Keratinocyte (primary cell): ENCODE results near the gene PSMD8. TPM values are rescaled to one million over a fixed set of nuclear protein-coding genes. Genes with fewer than 3 reads are reported as not detected.
"Not testable (repeated sequence)": the region's sequence is repeated elsewhere in the genome, so short reads cannot be mapped to it uniquely, and the experiment has no call there.

ENCODE experiments used
- DNase-seq: peaks from one replicate; pipeline ENCODE4 v3.0.0-alpha.2; 2011; ENCODE audit warnings: low read depth, missing footprints, low spot score
- FAIRE-seq: peaks from 2 replicates; lab custom pipeline; 2011; peaks lifted over from hg19 to GRCh38; lab: Jason Lieb, UNC
- H2AFZ ChIP-seq: 2 replicates; pipeline ENCODE4 v1.6.0; 2012; ENCODE audit warnings: low read length, control low read depth, inconsistent platforms; ENCODE audit not compliant: control insufficient read depth
- H3K27ac ChIP-seq: 2 replicates; pipeline ENCODE4 v1.5.1; 2011; ENCODE audit warnings: low read length; ENCODE audit not compliant: control insufficient read depth, insufficient read depth
- H3K27me3 ChIP-seq: 3 replicates; pipeline ENCODE4 v1.6.0; 2011; ENCODE audit warnings: low read length; ENCODE audit not compliant: control insufficient read depth, insufficient read depth; ENCODE audit errors: extremely low read depth
- H3K36me3 ChIP-seq, 2 experiments: 2 replicates in 1 of 2; 3 replicates in 1 of 2; pipeline ENCODE4 v1.5.1; 2011; ENCODE audit warnings: low read length in 2 of 2, mild to moderate bottlenecking in 1 of 2; ENCODE audit not compliant: control insufficient read depth in 2 of 2, insufficient read depth in 2 of 2; ENCODE audit errors: extremely low read depth in 1 of 2
- H3K4me1 ChIP-seq: 3 replicates; pipeline ENCODE4 v1.5.1; 2011; ENCODE audit warnings: low read length; ENCODE audit not compliant: control insufficient read depth, insufficient read depth; ENCODE audit errors: extremely low read depth
- H3K4me2 ChIP-seq: 3 replicates; pipeline ENCODE4 v1.6.0; 2011; ENCODE audit warnings: low read depth, low read length; ENCODE audit not compliant: control insufficient read depth, insufficient read depth; ENCODE audit errors: extremely low read depth
- H3K4me3 ChIP-seq, 3 experiments: fragments of 200-600 bp in 1 of 3; sonication (generic) in 1 of 3; 2 replicates in 2 of 3; 3 replicates in 1 of 3; pipeline ENCODE4 v1.5.1; 2011 to 2016; ENCODE audit warnings: low read length in 3 of 3, mild to moderate bottlenecking in 3 of 3, control low read depth in 2 of 3, inconsistent platforms in 1 of 3, low read depth in 1 of 3, mixed read lengths in 1 of 3, mixed run types in 1 of 3, moderate library complexity in 1 of 3; ENCODE audit not compliant: control insufficient read depth in 2 of 3, insufficient read depth in 2 of 3; ENCODE audit errors: extremely low read depth in 1 of 3
- H3K79me2 ChIP-seq: 2 replicates; pipeline ENCODE4 v1.6.0; 2012; ENCODE audit warnings: low read length; ENCODE audit not compliant: control insufficient read depth, insufficient read depth
- H3K9ac ChIP-seq: 3 replicates; pipeline ENCODE4 v1.6.0; 2011; ENCODE audit warnings: low read length; ENCODE audit not compliant: control insufficient read depth, insufficient read depth; ENCODE audit errors: extremely low read depth
- H3K9me1 ChIP-seq: 3 replicates; pipeline ENCODE4 v1.6.0; 2011; ENCODE audit warnings: low read length; ENCODE audit not compliant: control insufficient read depth, insufficient read depth; ENCODE audit errors: extremely low read depth
- H3K9me3 ChIP-seq: 2 replicates; pipeline ENCODE4 v1.5.1; 2012; ENCODE audit warnings: low read depth, low read length; ENCODE audit not compliant: control insufficient read depth
- H4K20me1 ChIP-seq: 3 replicates; pipeline ENCODE4 v1.6.0; 2011; ENCODE audit warnings: low read length; ENCODE audit not compliant: control insufficient read depth, insufficient read depth; ENCODE audit errors: extremely low read depth
- CTCF ChIP-seq, 3 experiments: IDR thresholded peaks in 1 of 3; conservative IDR thresholded peaks in 1 of 3; optimal IDR thresholded peaks in 1 of 3; 2 replicates in 2 of 3; 3 replicates in 1 of 3; pipeline versions ENCODE3 to v1.5.1; 2011; ENCODE audit warnings: low read length in 3 of 3, mild to moderate bottlenecking in 3 of 3, moderate library complexity in 2 of 3, control low read depth in 1 of 3, inconsistent platforms in 1 of 3; ENCODE audit not compliant: insufficient read depth in 2 of 3; ENCODE audit errors: extremely low read depth in 1 of 3
- EZH2 ChIP-seq: IDR thresholded peaks from one replicate; pipeline ENCODE4 v1.6.1; 2012; ENCODE audit warnings: inconsistent platforms, mild to moderate bottlenecking, low read length, moderate library complexity
- dilution Hi-C: fragments of 300-500 bp; cut with MboI; formaldehyde crosslinking; loops from one replicate; pipeline ENCODE4 v1.7.0; 2020; ENCODE audit warnings: low sequenced_read_pairs; ENCODE audit not compliant: extremely low pct_ligation_motif_present
- polyA plus RNA-seq, 5 experiments: library from polyadenylated mRNA; depleted of rRNA in 3 of 5; stranded (reverse) in 3 of 5; stranded (forward) in 1 of 5; unstranded in 1 of 5; fragments of >200 nt; gene quantifications; 1 replicate in 1 of 5; 2 replicates in 3 of 5; 3 replicates in 1 of 5; pipeline versions ENCODE4 v1.2.1 to v1.2.3, GENCODE V29; 2011 to 2012; ENCODE audit warnings: missing spikeins in 2 of 5, low read depth in 1 of 5, low replicate concordance in 1 of 5

PSMD8 gene
- polyA plus RNA-seq, 1 donor (not counting 4 experiments of a cell fraction or from before 2014, with no cell fraction given) = 346 TPM

- dilution Hi-C loops = no loop called here
- Histone ChIP-seq H3K36me3 (peaks cover 0 to under 1% of the 10 kb centered on the region in 2 experiments), H4K20me1 (no peaks in the 10 kb centered on the region), H3K4me1 (peaks cover 12% of the 10 kb centered on the region), H3K9me3 (no peaks in the 10 kb centered on the region), H2AFZ (peak overlapping the region; percentile 98), H3K27ac (peak overlapping the region; percentile 93), H3K9me1 (no peaks in the 10 kb centered on the region), H3K4me3 (peak overlapping the region; percentile 62 to 97 (median 96)), H3K27me3 (no peaks in the 10 kb centered on the region), H3K9ac (peak overlapping the region; percentile 93), H3K79me2 (no peaks in the 10 kb centered on the region), H3K4me2 (peak overlapping the region; percentile 96)
- TF ChIP-seq EZH2 = no peak
- TF ChIP-seq CTCF (optimal IDR thresholded peaks at IDR 0.05 in 1 of 3, IDR thresholded peaks at IDR 0.05 in 1 of 3, conservative IDR thresholded peaks at IDR 0.05 in 1 of 3; ENCODE audit: extremely low read depth in 1 of 3, insufficient read depth in 2 of 3, low read length in 3 of 3) = no peak
- FAIRE-seq (peak; percentile 85), DNase-seq (peak; percentile 89)
Measured at GRCh38 chr19:38336638-38337359, 37.6 kb upstream of the PSMD8 start.

GRCh38 chr19:38337360-38337653 is 37.1 kb upstream of the PSMD8 start:
- no peaks in the 10 kb centered on the region for H3K79me2 ChIP-seq
- H3K36me3 ChIP-seq = no peaks in the 10 kb centered on the region
- FAIRE-seq (no peak), DNase-seq (no peak)
- peaks cover 12% of the 10 kb centered on the region for H3K4me1 ChIP-seq
- no peaks in the 10 kb centered on the region for H3K27me3 ChIP-seq
- H2AFZ ChIP-seq = peak overlapping the region; percentile 85
- TF ChIP-seq CTCF (optimal IDR thresholded peaks at IDR 0.05 in 1 of 3, IDR thresholded peaks at IDR 0.05 in 1 of 3, conservative IDR thresholded peaks at IDR 0.05 in 1 of 3; ENCODE audit: extremely low read depth in 1 of 3, insufficient read depth in 2 of 3, low read length in 3 of 3) (no peak), EZH2 (no peak)
- no peaks in the 10 kb centered on the region for H3K9me3 ChIP-seq
- peak overlapping the region; percentile 58 to 65 (median 62) for H3K4me3 ChIP-seq
- H3K27ac ChIP-seq = no peak overlapping the region
- peak overlapping the region; percentile 96 for H3K4me2 ChIP-seq
- H3K9me1 ChIP-seq = no peaks in the 10 kb centered on the region
- dilution Hi-C loops = no loop called here
- H3K9ac ChIP-seq = peak overlapping the region; percentile 18
- H4K20me1 ChIP-seq = no peaks in the 10 kb centered on the region

- peak; percentile 75 for FAIRE-seq
- peaks cover 18% of the 10 kb centered on the region for H3K4me1 ChIP-seq
- dilution Hi-C loops, H3K27me3 ChIP-seq, H3K79me2 ChIP-seq, H3K9me3 ChIP-seq, H3K36me3 ChIP-seq, H3K9me1 ChIP-seq, H4K20me1 ChIP-seq, DNase-seq, H3K27ac ChIP-seq, H3K4me2 ChIP-seq, H3K9ac ChIP-seq, H3K4me3 ChIP-seq, H2AFZ ChIP-seq: not testable (repeated sequence)
Measured at GRCh38 chr19:38339011-38339410, 35.4 kb upstream of the PSMD8 start.
